ENCODE results near the gene GLUL.
"Not testable (repeated sequence)": the region's sequence is repeated elsewhere in the genome, so short reads cannot be mapped to it uniquely, and the experiment has no call there.

GLUL gene

DNA sequence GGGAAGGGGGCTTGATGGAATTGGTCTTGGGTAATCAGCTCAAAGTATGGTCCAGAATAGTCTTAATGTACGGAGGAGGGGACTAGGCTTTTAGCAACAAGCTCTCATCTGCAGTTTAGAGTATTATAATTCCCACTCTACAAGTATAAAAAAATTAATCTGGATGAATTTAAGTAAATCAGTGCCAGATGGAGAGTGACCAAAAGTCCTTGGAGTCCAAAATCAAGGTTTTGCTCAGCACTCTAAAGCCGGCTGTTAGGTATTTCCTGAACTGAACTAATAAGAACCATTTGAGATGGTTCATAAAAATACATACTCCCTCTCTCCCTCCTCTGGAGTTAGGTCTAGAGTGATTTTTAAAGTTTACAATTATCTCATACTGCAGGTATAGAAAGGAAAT is 23.7 kb downstream of the GLUL start:
- no peak for DNase-seq

DNA sequence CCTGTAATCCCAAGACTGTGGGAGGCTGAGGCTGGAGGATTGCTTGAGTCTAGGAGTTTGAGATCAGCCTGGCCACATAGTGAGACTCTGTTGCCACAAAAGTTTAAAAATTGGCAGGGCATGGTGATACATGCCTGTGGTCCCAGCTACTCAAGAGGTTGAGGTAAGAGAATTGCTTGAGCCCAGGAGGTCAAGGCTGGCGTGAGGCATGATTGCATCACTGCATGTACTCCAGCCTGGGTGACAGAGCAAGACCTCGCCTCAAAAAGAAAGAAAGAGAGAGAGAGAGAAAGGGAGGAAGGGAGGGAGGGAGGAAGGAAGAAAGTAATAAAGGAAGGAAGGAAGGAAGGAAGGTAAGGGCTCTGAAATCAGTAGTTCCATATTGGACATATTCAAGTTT is 25.0 kb downstream of the GLUL start:
- no peak for DNase-seq

DNA sequence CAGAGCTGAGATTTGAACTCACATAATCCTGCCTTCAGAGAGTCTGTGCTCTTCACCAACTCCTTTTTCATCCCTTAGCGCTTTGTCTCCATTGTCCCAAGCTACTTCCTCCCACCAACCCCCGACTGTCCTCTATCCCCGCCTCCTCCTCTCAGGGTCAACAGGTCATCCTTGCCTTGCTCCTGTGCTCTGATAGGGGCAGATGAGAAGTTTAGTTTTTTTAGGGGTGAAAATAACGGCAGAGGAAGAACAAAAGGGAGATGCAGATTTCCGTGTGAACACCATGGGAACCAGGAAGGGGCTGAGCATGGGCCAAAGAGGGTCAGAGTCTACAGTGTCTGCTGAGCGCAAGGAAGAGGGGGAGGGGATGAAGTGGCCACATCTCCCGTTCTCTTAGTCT is 31.9 kb downstream of the GLUL start:
- DNase-seq = no peak

DNA sequence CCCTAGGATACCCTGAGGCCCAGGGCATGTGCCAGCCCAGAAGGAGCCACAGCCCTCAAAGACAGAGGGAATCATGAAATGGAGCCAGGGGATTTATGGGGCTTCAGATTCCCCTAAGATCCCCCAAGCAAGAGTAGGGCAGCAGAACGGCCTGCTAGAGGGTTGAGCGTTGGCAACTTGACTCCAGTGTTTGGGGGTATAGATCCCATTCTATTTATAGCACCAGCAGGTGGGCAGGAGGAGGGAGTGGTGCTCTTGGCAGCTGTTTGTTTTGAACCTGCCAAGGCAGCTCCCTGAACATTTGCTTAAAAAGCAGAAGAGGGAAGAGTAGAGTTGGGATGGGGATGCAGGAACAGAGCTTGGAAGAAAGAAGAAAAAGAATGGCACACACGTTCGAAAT is 33.7 kb downstream of the GLUL start:
- no peak for DNase-seq

DNA sequence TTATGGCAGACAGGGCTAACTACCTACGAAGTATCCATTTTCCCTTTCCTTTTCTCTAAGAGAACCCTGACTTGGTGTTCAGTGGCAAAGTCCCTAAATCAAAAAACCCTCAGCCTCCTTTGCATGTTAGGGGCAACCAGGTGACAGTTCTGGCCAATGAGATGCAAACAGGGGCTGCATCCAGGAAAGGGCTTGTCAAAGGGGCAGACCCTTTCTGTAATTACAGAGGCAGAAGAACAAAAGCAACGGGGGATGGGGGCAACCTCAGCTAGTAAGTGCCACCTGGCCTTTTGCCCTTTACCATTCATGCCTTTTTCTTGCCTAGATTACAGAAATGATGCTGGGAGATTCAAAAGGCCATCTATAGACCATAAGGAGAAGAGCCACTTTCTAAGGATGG is 34.4 kb downstream of the GLUL start:
- no peak for DNase-seq

DNA sequence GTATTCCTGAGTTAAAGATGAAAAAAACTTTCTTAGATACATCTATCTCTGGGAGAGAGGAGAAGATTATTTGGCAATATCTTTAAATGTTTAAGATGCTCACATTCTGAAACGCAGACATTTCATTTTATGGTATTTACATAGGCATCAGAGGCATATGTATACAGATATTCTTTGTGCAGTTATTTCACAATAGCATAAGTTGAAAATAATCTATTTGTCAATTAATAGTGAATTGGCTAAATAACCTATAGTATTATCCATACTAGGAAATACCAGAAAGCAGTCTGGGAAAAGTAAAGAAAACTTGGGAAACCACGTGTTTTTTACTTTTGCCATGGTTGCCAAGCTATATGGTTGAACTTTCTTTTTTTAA is 35.9 kb downstream of the GLUL start:
- DNase-seq = no peak

GRCh38 chr1:182351790-182352364 is 39.7 kb downstream of the GLUL start:
- DNase-seq = no peak

GRCh38 chr1:182350839-182351238 is 40.8 kb downstream of the GLUL start:
- no peak for DNase-seq

DNA sequence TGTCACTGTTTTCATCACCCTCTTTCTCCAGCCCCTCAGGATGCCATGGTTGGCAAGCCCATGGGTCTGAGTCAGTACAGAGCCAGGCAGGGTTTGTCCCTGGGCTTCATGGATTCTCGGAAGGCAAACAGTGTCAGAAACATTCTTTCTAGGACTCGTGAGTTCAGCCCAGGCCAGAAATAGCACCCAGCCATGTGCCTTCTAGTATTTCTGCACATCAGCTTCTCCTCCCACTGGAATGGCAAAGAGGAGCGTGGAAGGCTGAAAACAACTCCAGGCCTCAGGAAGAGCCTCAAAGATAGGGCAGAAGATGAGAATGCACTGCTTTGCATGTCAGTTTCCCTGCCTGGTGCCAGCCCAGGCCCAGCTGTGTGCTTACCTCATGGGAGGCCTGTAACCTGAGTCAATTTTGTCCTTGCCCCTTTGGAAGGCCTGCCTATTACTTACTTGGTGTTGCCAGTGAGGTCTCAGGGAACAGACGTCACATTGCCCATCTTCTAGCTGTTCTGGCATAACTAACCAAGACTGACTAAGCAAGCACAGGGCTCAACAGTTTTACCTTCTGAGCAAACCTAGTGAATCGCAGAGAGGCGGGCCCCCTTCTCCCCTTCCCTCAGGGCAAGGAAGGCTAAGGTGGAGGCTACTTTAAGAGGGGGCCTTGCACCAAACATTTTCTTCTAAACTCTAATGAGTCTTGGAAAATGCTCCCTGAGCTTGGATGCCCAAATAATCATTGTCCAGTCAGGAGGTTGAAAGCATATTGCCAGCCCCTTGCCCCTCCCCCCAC is 42.4 kb downstream of the GLUL start:
- DNase-seq = no peak

GRCh38 chr1:182347019-182347418 is 44.6 kb downstream of the GLUL start:
- no peak for DNase-seq

DNA sequence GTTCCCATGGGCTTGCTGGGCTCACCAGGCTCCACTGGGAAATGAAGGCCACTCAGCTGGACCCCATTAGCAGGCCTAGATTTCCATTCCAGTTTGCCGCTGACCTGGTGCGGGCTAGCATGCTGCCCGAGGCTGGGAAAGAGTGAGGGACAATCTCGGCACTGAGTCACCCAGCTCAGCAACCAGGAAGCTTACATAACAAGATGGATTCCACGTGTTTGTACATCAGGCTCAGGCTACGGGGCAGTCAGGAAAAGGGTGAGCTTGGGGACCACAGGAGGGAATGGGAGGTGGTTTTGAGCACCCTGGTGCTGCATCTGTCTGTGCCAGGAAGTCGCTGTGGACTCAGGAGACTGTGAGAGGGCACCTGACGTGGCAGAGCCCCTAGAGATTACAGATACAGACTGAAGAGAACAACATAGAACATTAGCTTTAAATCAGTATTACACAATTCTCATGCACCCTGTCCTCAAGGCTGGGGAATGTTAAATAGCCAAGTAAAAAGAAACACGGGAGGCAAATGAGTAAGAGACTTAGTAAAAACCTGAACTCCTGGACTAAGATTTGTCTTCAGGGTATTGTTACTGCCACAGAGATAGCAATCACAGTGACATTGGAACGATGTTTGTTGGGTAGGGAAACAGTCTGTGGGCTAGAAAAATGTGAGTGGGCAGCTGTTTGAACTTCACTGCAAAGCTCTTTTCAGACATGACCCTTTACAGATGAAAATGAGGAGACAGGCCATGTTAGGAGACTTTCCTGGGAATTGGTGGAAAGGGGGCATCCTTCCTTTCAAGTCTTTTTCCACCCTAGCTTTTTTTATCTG is 51.1 kb downstream of the GLUL start:
- no peak for DNase-seq

DNA sequence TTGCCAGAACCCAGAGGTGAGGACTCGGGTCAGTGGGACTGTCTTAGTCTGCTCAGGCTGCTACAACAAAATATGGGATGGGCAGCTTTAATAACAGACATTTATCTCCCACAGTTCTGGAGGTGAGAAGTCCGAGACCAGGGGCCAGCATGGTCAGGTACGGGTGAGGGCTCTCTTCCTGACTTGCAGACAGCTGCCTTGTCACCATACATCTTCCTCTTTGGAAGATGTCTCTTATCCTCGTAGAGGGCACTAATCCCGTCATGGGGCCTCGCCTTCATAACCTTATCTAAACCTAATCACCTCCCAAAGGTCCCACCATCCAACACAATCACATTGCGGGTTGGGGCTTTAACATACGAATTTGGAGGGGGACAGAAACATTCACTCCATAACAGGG is 51.9 kb downstream of the GLUL start:
- DNase-seq = no peak

GRCh38 chr1:182338806-182339370 is 52.7 kb downstream of the GLUL start:
- no peak for DNase-seq

- DNase-seq = no peak
Observed at GRCh38 chr1:182337736-182338571, 53.6 kb downstream of the GLUL start.

GRCh38 chr1:182335771-182336566 is 55.6 kb downstream of the GLUL start:
- no peak for DNase-seq

DNA sequence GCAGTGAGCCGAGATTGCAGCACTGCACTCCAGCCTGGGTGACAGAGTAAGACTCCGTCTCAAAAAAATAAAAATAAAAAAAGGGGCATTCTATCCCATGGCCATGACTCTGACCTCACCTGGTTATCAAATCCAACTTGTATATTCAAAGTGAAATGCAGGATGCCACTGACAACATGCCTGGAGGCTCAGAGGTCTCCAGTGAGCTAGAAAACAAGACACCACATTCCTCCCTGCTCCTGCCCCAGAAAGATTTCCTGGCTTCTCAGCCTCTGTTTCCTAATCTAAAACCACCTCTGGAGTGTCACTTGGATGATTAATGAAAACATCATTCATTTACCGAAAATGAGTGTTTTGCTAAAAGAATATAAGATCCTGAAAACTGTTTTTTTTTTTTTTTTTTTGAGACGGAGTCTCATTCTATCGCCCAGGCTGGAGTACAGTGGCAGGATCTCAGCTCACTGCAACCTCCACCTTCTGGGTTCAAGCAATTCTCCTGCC is 58.5 kb downstream of the GLUL start:
- DNase-seq = not testable (repeated sequence)

DNA sequence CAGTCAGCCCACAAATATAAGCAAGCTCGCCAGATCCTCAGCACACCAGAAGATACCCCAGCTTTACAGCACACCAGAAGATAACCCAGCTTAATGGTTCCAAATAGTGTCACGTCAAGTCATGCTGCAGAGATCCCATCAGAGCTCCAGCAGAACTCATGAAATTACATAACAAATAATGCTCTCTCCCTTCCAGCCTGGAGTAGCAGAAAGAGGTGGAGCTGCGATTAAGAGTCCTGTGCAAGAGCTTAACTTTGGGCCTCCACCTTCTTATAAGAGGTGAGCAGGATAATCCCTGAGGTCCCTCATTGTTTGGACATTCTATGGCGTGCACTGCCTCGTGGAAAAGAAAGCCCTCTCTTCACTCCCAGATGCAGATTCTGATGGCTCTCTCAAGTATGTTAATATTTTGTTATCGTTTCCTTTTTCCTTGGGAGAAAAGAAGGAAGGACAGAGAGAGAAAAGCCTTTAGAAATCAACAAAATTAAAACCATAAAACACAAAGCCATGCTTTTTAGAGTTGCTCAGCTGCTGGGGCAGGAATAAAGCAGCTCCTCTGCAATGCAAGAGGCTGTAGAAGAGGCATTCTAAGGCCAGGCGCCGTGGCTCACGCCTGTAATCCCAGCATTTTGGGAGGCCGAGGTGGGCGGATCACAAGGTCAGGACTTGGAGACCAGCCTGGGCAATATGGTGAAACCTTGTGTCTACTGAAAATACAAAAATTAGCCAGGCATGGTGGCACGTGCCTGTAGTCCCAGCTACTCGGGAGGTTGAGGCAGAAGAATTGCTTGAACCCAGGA is 59.1 kb downstream of the GLUL start:
- DNase-seq = no peak

Measured in activated T-cell treated with anti-CD3 and anti-CD28 coated beads, Interleukin-2, amount 50 U/mL, for 48 hours (primary cell).